Esophagus muscularis mucosa (tissue), 4 donors: ENCODE data around the gene CMTM1. TPM values are rescaled to one million over a fixed set of nuclear protein-coding genes. Genes with fewer than 3 reads are reported as not detected.
"Not testable (repeated sequence)": the region's sequence is repeated elsewhere in the genome, so short reads cannot be mapped to it uniquely, and the experiment has no call there.

ENCODE experiments used
- DNase-seq: peaks from one replicate; pipeline ENCODE4 v3.0.0-alpha.2; 2017; ENCODE audit errors: extremely low spot score
- H3K27ac ChIP-seq, 4 donors: fragments of 200-600 bp; sonication (generic); replicated peaks in 1 of 4; 1 replicate in 3 of 4; 2 replicates in 1 of 4; pipeline ENCODE4 v1.5.1; 2016 to 2019; ENCODE audit warnings: mild to moderate bottlenecking in 1 of 4
- H3K27me3 ChIP-seq, 4 donors: fragments of 200-600 bp; sonication (generic); one replicate each; pipeline versions ENCODE4 v1.5.1 to v1.6.0; 2016 to 2019
- H3K36me3 ChIP-seq, 4 donors: fragments of 200-600 bp; sonication (generic); one replicate each; pipeline ENCODE4 v1.5.1; 2016 to 2019
- H3K4me1 ChIP-seq, 4 donors: fragments of 200-600 bp; sonication (generic); one replicate each; pipeline ENCODE4 v1.5.1; 2016 to 2019
- H3K4me3 ChIP-seq, 4 donors: fragments of 200-600 bp; sonication (generic); 1 replicate in 2 of 4; 2 replicates in 2 of 4; pipeline ENCODE4 v1.5.1; 2016 to 2019; ENCODE audit warnings: mild to moderate bottlenecking in 4 of 4, moderate library complexity in 1 of 4
- H3K9me3 ChIP-seq, 4 donors: fragments of 200-600 bp; sonication (generic); 1 replicate in 3 of 4; 2 replicates in 1 of 4; pipeline ENCODE4 v1.5.1; 2016 to 2019
- CTCF ChIP-seq, 3 experiments: fragments of 200-600 bp in 2 of 3; fragments of 450-650 bp in 1 of 3; sonication (generic) in 2 of 3; IDR thresholded peaks; one replicate each; pipeline ENCODE4 v1.5.1; 2017 to 2019; ENCODE audit warnings: antibody characterized with exemption in 3 of 3, mild to moderate bottlenecking in 2 of 3, moderate library complexity in 1 of 3
- EP300 ChIP-seq: sonication (generic); formaldehyde crosslinking; IDR thresholded peaks from one replicate; pipeline ENCODE4 v1.6.1; 2017; ENCODE audit warnings: antibody characterized with exemption
- POLR2A ChIP-seq: fragments of 450-650 bp; IDR thresholded peaks from one replicate; pipeline ENCODE4 v1.6.1; 2017; ENCODE audit warnings: antibody characterized with exemption, moderate library complexity, mild to moderate bottlenecking, low read depth
- POLR2AphosphoS5 ChIP-seq, 2 donors: sonication (generic); formaldehyde crosslinking; IDR thresholded peaks; one replicate each; pipeline ENCODE4 v1.6.1; 2017; ENCODE audit warnings: antibody characterized with exemption in 2 of 2
- WGBS: methylation state at CpG from one replicate; pipeline ENCODE4 v1.1.5; 2018; 5-methylcytosine and 5-hydroxymethylcytosine counted together
- intact Hi-C: fragments of 100-400 bp; cut with DNase I; formaldehyde crosslinking; loops from one replicate; pipeline ENCODE4 v1.15.1; 2023
- small RNA-seq, 3 donors: library from RNA; depleted of rRNA; stranded (forward); fragments of <200 nt; gene quantifications; one replicate each; pipeline ENCODE3, GENCODE V24; 2016
- total RNA-seq, 4 donors: library from RNA; depleted of rRNA; stranded (reverse); fragments of >200 nt; gene quantifications; one replicate each; pipeline versions ENCODE4 v1.1.0 to v1.2.1, GENCODE V29; 2016

The CMTM1 gene
- total RNA-seq, 4 donors from 2014 or later = 1.4 to 2.0 (median 1.7) TPM; not detected in 1

GRCh38 chr16:66620429-66620795, 54.2 kb downstream of the CMTM1 start:
- H3K4me3 ChIP-seq = no peak overlapping the region
- TF ChIP-seq CTCF (IDR thresholded peaks at IDR 0.05) (no peak), EP300 (no peak), POLR2A (no peak), POLR2AphosphoS5 (IDR thresholded peaks at IDR 0.05) (no peak)
- no peaks in the 10 kb centered on the region for H3K9me3 ChIP-seq
- H3K36me3 ChIP-seq = peaks cover 2 to 30% (median 15%) of the 10 kb centered on the region in 4 donors
- no peak for DNase-seq
- H3K4me1 ChIP-seq = peaks cover 6 to 17% (median 12%) of the 10 kb centered on the region in 4 donors
- no peak overlapping the region for H3K27ac ChIP-seq
- 88% methylated on average over 8 of the region's 8 CpGs for WGBS
- intact Hi-C loops = no loop called here
- H3K27me3 ChIP-seq = no peaks in the 10 kb centered on the region

GRCh38 chr16:66621973-66622372, 55.7 kb downstream of the CMTM1 start:
- TF ChIP-seq EP300 (no peak), POLR2A (no peak), CTCF (IDR thresholded peaks at IDR 0.05) (no peak), POLR2AphosphoS5 (IDR thresholded peaks at IDR 0.05) (no peak)
- Histone ChIP-seq H3K27me3 (no peaks in the 10 kb centered on the region), H3K36me3 (peaks cover 0 to 27% (median 15%) of the 10 kb centered on the region in 4 donors), H3K27ac (no peak overlapping the region), H3K4me1 (peaks cover 6 to 17% (median 12%) of the 10 kb centered on the region in 4 donors), H3K4me3 (no peak overlapping the region), H3K9me3 (no peaks in the 10 kb centered on the region)
- no peak for DNase-seq
- 91% methylated on average over 14 of the region's 14 CpGs for WGBS
- intact Hi-C loops = no loop called here

GRCh38 chr16:66622863-66623262, 56.6 kb downstream of the CMTM1 start:
- TF ChIP-seq EP300 (no peak), POLR2AphosphoS5 (IDR thresholded peaks at IDR 0.05) (no peak), CTCF (IDR thresholded peaks at IDR 0.05) (no peak), POLR2A (no peak)
- no peaks in the 10 kb centered on the region for H3K9me3 ChIP-seq
- WGBS = 84% methylated on average over 3 of the region's 3 CpGs

GRCh38 chr16:66623755-66624154, 57.5 kb downstream of the CMTM1 start:
- TF ChIP-seq POLR2AphosphoS5 (IDR thresholded peaks at IDR 0.05) = no peak
- no peak for TF ChIP-seq EP300
- no peak for TF ChIP-seq POLR2A
- TF ChIP-seq CTCF (IDR thresholded peaks at IDR 0.05) = no peak
- Histone ChIP-seq H3K36me3 (peaks cover 0 to 27% (median 15%) of the 10 kb centered on the region in 4 donors), H3K27ac (no peak overlapping the region), H3K27me3 (no peaks in the 10 kb centered on the region), H3K4me3 (no peak overlapping the region), H3K9me3 (no peaks in the 10 kb centered on the region), H3K4me1 (peaks cover 3 to 8% (median 5%) of the 10 kb centered on the region in 4 donors)
- no peak for DNase-seq
- WGBS = 89% methylated on average over 3 of the region's 3 CpGs
- intact Hi-C loops = no loop called here

More at GRCh38 chr16:66622863-66623262, 56.6 kb downstream of the CMTM1 start:
- Histone ChIP-seq H3K4me3 (no peak overlapping the region), H3K27ac (no peak overlapping the region), H3K36me3 (peaks cover 0 to 27% (median 15%) of the 10 kb centered on the region in 4 donors), H3K27me3 (no peaks in the 10 kb centered on the region), H3K4me1 (peaks cover 6 to 17% (median 11%) of the 10 kb centered on the region in 4 donors)
- DNase-seq = no peak
- intact Hi-C loops = no loop called here

- H3K36me3 ChIP-seq, H3K9me3 ChIP-seq, DNase-seq, H3K27ac ChIP-seq, H3K27me3 ChIP-seq, intact Hi-C loops, H3K4me1 ChIP-seq, H3K4me3 ChIP-seq: not testable (repeated sequence)
- WGBS = 91% methylated on average over 17 of the region's 17 CpGs
These were observed 61.6 kb downstream of the CMTM1 start for GRCh38 chr16:66627611-66628378.

Small RNA genes within 50 kb of the gene (small RNA-seq; reads per million reads assigned to genes)
- gene CKLF-CMTM1 = 0 reads per million in 3 donors

Other genes starting within 250 kb of the CMTM1 start
- gene CDH5, start 199.7 kb upstream of the CMTM1 start, total RNA-seq = 10 to 100 TPM; 19.5 to 63.1 (median 50.6) TPM
- under 1 TPM in 2 of 4 donors, not detected in 2; 0.23 to 0.50 TPM for gene BEAN1, start 139.1 kb upstream of the CMTM1 start, total RNA-seq
- 10 to 100 TPM; 26.3 to 35.2 (median 30.0) TPM for gene TK2, start 16.3 kb upstream of the CMTM1 start, total RNA-seq
- gene CKLF, start 13.9 kb upstream of the CMTM1 start, total RNA-seq = 10 to 100 TPM; 18.1 to 28.2 (median 24.2) TPM
- 1 to 10 TPM in 1 of 4 donors, not detected in 3; 1.8 TPM for gene CMTM2, start 13.0 kb downstream of the CMTM1 start, total RNA-seq
- 10 to 100 TPM; 13.7 to 24.5 (median 17.3) TPM for gene CMTM3, start 38.3 kb downstream of the CMTM1 start, total RNA-seq
- 10 to 100 TPM in 3 of 4 donors, 1 to 10 TPM in 1; 9.8 to 19.8 (median 15.0) TPM for gene CMTM4, start 130.3 kb downstream of the CMTM1 start, total RNA-seq
- 100 to 1,000 TPM; 167 to 203 (median 186) TPM for gene DYNC1LI2, start 185.2 kb downstream of the CMTM1 start, total RNA-seq
- gene TERB1, start 235.1 kb downstream of the CMTM1 start, total RNA-seq = not detected